HCT116 (cell line): ENCODE measurements around the gene LHX5. TPM values are rescaled to one million over a fixed set of nuclear protein-coding genes. Genes with fewer than 3 reads are reported as not detected.

Experiments
- ATAC-seq: fragments of 200-7000 bp; cut with Tn5 transposase; 2 replicates; pipeline ENCODE4 v1.9.1; 2020; ENCODE audit warnings: mild to moderate bottlenecking, moderate library complexity
- BruUV-seq: library from RNA; stranded (reverse); fragments of 400-500 nt; replicated peaks from 2 replicates; lab custom pipeline; 2021; lab: Mats Ljungman, UMichigan
- CTCF ChIA-PET: fragments of 300-600 bp; sonication (Branson Sonifier 250); formaldehyde crosslinking; loops from one replicate; lab custom pipeline; 2021; ENCODE audit warnings: antibody characterized with exemption; lab: Charles Lee
- POLR2A ChIA-PET: fragments of 300-600, 350-600 bp; sonication (Branson Sonifier 250); formaldehyde crosslinking; loops from one replicate; lab custom pipeline; 2021; ENCODE audit warnings: antibody characterized with exemption; lab: Charles Lee
- RAD21 ChIA-PET, 2 experiments: fragments of 300-600 bp; sonication (Branson Sonifier 250); formaldehyde crosslinking; loops; one replicate each; lab custom pipeline; 2023; ENCODE audit warnings: low total read pairs in 2 of 2; ENCODE audit not compliant: uncharacterized antibody in 2 of 2, unreplicated experiment in 2 of 2, low non-redundant PET in 1 of 2; lab: Charles Lee
- DNase-seq: peaks from one replicate; pipeline ENCODE4 v3.0.0-alpha.2; 2010; ENCODE audit warnings: low read depth, low spot score
- H2AFZ ChIP-seq: fragments of 200-600 bp; shearing (Covaris generic), sonication (generic); 2 replicates; pipeline ENCODE4 v1.6.1; 2017; ENCODE audit warnings: low read depth, mixed run types, mixed read lengths, antibody characterized with exemption, low read length; ENCODE audit not compliant: poor library complexity, severe bottlenecking
- H3K27ac ChIP-seq: 2 replicates; pipeline ENCODE4 v1.5.1; 2012; ENCODE audit warnings: low read depth, low read length
- H3K27me3 ChIP-seq: fragments of 200-600 bp; sonication (generic); 2 replicates; pipeline ENCODE4 v1.6.1; 2016; ENCODE audit warnings: mixed run types, low read length, mixed read lengths; ENCODE audit not compliant: insufficient read depth
- H3K36me3 ChIP-seq, 2 experiments: fragments of 200-500 bp in 1 of 2; fragments of 200-600 bp in 1 of 2; sonication (Bioruptor generic) in 1 of 2; sonication (generic) in 1 of 2; 2 replicates each; pipeline versions ENCODE4 v1.5.1 to v1.6.1; 2014 to 2016; ENCODE audit warnings: low read length in 2 of 2, inconsistent platforms in 1 of 2, mixed read lengths in 1 of 2, mixed run types in 1 of 2; ENCODE audit not compliant: insufficient read depth in 2 of 2, control insufficient read depth in 1 of 2
- H3K4me1 ChIP-seq, 2 experiments: fragments of 200-600 bp in 1 of 2; sonication (generic) in 1 of 2; 2 replicates each; pipeline versions ENCODE4 v1.5.1 to v1.6.1; 2012 to 2017; ENCODE audit warnings: low read length in 2 of 2, inconsistent platforms in 1 of 2, mild to moderate bottlenecking in 1 of 2, mixed read lengths in 1 of 2, mixed run types in 1 of 2, moderate library complexity in 1 of 2; ENCODE audit not compliant: insufficient read depth in 2 of 2, control insufficient read depth in 1 of 2
- H3K4me2 ChIP-seq: fragments of 200-600 bp; sonication (generic); 2 replicates; pipeline ENCODE4 v1.6.1; 2017; ENCODE audit warnings: mixed run types, low read length, mixed read lengths
- H3K4me3 ChIP-seq, 2 experiments: fragments of 200-600 bp in 1 of 2; sonication (generic) in 1 of 2; replicated peaks in 1 of 2; 2 replicates each; pipeline ENCODE4 v1.5.1; 2011 to 2016; ENCODE audit warnings: low read length in 2 of 2, control low read depth in 1 of 2, low read depth in 1 of 2, mild to moderate bottlenecking in 1 of 2, mixed read lengths in 1 of 2, mixed run types in 1 of 2
- H3K79me2 ChIP-seq: fragments of 200-600 bp; sonication (generic); 2 replicates; pipeline ENCODE4 v1.6.1; 2017; ENCODE audit warnings: mild to moderate bottlenecking, mixed run types, low read length, moderate library complexity, mixed read lengths; ENCODE audit not compliant: insufficient read depth
- H3K9ac ChIP-seq: fragments of 200-600 bp; sonication (generic); 2 replicates; pipeline ENCODE4 v1.6.1; 2016; ENCODE audit warnings: low read length, mixed read lengths
- H3K9me2 ChIP-seq: fragments of 200-600 bp; sonication (generic), shearing (Covaris generic); 2 replicates; pipeline ENCODE4 v1.6.1; 2017; ENCODE audit warnings: mixed run types, mild to moderate bottlenecking, moderate library complexity; ENCODE audit not compliant: insufficient read depth
- H3K9me3 ChIP-seq, 2 experiments: fragments of 200-500 bp in 1 of 2; fragments of 200-600 bp in 1 of 2; sonication (Bioruptor generic) in 1 of 2; sonication (generic) in 1 of 2; 2 replicates each; pipeline ENCODE4 v1.6.1; 2014 to 2017; ENCODE audit warnings: low read length in 2 of 2, mixed read lengths in 2 of 2, inconsistent platforms in 1 of 2, low read depth in 1 of 2, mild to moderate bottlenecking in 1 of 2, mixed run types in 1 of 2, moderate library complexity in 1 of 2; ENCODE audit not compliant: control insufficient read depth in 1 of 2, insufficient read depth in 1 of 2
- H4K20me1 ChIP-seq: fragments of 200-600 bp; sonication (generic), shearing (Covaris generic); 2 replicates; pipeline ENCODE4 v1.6.1; 2017; ENCODE audit warnings: mixed run types, mild to moderate bottlenecking, moderate library complexity; ENCODE audit not compliant: insufficient read depth
- CBX3 ChIP-seq: IDR thresholded peaks from 2 replicates; pipeline ENCODE4 v1.6.1; 2012; ENCODE audit warnings: low read depth
- CEBPB ChIP-seq: IDR thresholded peaks from 2 replicates; pipeline ENCODE4 v1.6.1; 2012; ENCODE audit warnings: low read depth
- CTCF ChIP-seq, 3 experiments: fragments of 200-600 bp in 1 of 3; sonication (generic) in 1 of 3; IDR thresholded peaks in 2 of 3; conservative IDR thresholded peaks in 1 of 3; 2 replicates each; pipeline ENCODE4 v1.5.1; 2012 to 2017; ENCODE audit warnings: low read depth in 2 of 3, low read length in 2 of 3, antibody characterized with exemption in 1 of 3, borderline replicate concordance in 1 of 3, control low read depth in 1 of 3, mild to moderate bottlenecking in 1 of 3, mixed read lengths in 1 of 3, mixed run types in 1 of 3, moderate library complexity in 1 of 3; ENCODE audit not compliant: insufficient read depth in 1 of 3
- EGR1 ChIP-seq: IDR thresholded peaks from 2 replicates; pipeline ENCODE4 v1.6.1; 2012; ENCODE audit warnings: low read depth
- ELF1 ChIP-seq: IDR thresholded peaks from 2 replicates; pipeline ENCODE4 v1.6.1; 2012; ENCODE audit warnings: low read depth, borderline replicate concordance
- EZH2 ChIP-seq: fragments of 200-600 bp; sonication (generic); IDR thresholded peaks from 2 replicates; pipeline ENCODE4 v1.6.1; 2017; ENCODE audit warnings: antibody characterized with exemption, mixed run types
- EZH2phosphoT487 ChIP-seq: fragments of 200-600 bp; IDR thresholded peaks from 2 replicates; pipeline ENCODE4 v1.6.1; 2018; ENCODE audit warnings: antibody characterized with exemption, borderline replicate concordance
- FOSL1 ChIP-seq: IDR thresholded peaks from 2 replicates; pipeline ENCODE4 v1.6.1; 2012; ENCODE audit warnings: low read depth
- JUND ChIP-seq: IDR thresholded peaks from 2 replicates; pipeline ENCODE4 v1.6.1; 2012
- POLR2AphosphoS5 ChIP-seq: IDR thresholded peaks from 2 replicates; pipeline ENCODE4 v1.6.1; 2011; ENCODE audit warnings: mild to moderate bottlenecking, low read depth, low read length, moderate library complexity
- RAD21 ChIP-seq: IDR thresholded peaks from 2 replicates; pipeline ENCODE4 v1.6.1; 2012; ENCODE audit warnings: low read depth, mild to moderate bottlenecking
- REST ChIP-seq: IDR thresholded peaks from 2 replicates; pipeline ENCODE4 v1.6.1; 2012; ENCODE audit warnings: low read depth
- SIN3A ChIP-seq: IDR thresholded peaks from 2 replicates; pipeline ENCODE4 v1.6.1; 2012; ENCODE audit warnings: low read depth
- SP1 ChIP-seq: IDR thresholded peaks from 2 replicates; pipeline ENCODE4 v1.6.1; 2012; ENCODE audit warnings: low read depth
- SRF ChIP-seq: IDR thresholded peaks from 2 replicates; pipeline ENCODE4 v1.6.1; 2012; ENCODE audit warnings: low read depth
- ZFX ChIP-seq: fragments of 450-650 bp; IDR thresholded peaks from 2 replicates; pipeline ENCODE4 v1.6.1; 2017
- ZNF274 ChIP-seq: fragments of 200-500 bp; sonication (Bioruptor generic); IDR thresholded peaks from 2 replicates; pipeline ENCODE4 v1.6.1; 2014; ENCODE audit warnings: mild to moderate bottlenecking, low read depth, low read length, inconsistent platforms
- intact Hi-C: fragments of 100-400 bp; cut with micrococcal nuclease; formaldehyde crosslinking; loops from 2 replicates; pipeline ENCODE4 v1.10.0; 2022
- total RNA-seq: library from RNA; stranded (reverse); gene quantifications from one replicate; pipeline ENCODE4 v1.2.1, GENCODE V29; 2021; ENCODE audit not compliant: unreplicated experiment
- TF ChIP-seq, protein P1 (sequence below): IDR thresholded peaks from 2 replicates; pipeline ENCODE4 v1.6.1; 2012
- TF ChIP-seq, protein P2 (sequence below): IDR thresholded peaks from 2 replicates; pipeline ENCODE4 v1.6.1; 2011; ENCODE audit warnings: mild to moderate bottlenecking, low read length, moderate library complexity; ENCODE audit not compliant: insufficient replicate concordance; ENCODE audit errors: extremely low read depth

LHX5 gene
- total RNA-seq, 1 experiment from 2014 or later, result 2.4 TPM

DNA sequence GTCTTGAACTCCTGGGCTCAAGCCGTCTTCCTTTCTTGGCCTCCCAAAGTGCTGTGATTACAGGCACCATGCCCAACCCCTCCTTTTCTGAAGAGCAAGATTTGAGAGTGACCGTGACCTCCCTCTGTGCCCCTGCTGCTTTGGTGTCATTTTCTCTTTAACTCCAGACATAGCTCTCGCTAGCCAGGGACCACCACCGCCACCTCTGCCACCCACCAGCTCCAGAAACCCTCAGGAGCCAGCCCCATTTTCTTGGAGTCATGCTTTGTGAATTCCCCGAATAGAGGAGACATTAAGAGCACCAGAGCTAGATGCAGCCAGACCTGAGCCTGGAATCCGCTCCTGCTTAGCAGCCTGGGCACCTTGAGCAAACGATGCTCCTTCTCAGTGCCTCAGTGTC, 31.3 kb downstream of the LHX5 start:
- TF ChIP-seq ZFX, result no peak
- no peak for TF ChIP-seq CBX3
- no peak for TF ChIP-seq EZH2phosphoT487
- TF ChIP-seq FOSL1, result no peak
- TF ChIP-seq, protein P1, sequence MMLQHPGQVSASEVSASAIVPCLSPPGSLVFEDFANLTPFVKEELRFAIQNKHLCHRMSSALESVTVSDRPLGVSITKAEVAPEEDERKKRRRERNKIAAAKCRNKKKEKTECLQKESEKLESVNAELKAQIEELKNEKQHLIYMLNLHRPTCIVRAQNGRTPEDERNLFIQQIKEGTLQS, result no peak
- no peak for TF ChIP-seq CTCF (IDR thresholded peaks at IDR 0.05 in 2 of 3, conservative IDR thresholded peaks at IDR 0.05 in 1 of 3; ENCODE audit: borderline replicate concordance in 1 of 3, insufficient read depth in 1 of 3, low read depth in 2 of 3, low read length in 2 of 3)
- no peak for TF ChIP-seq EZH2
- no peak for TF ChIP-seq SRF
- TF ChIP-seq EGR1, result no peak
- TF ChIP-seq CEBPB, result no peak
- TF ChIP-seq REST, result no peak
- TF ChIP-seq ELF1, result no peak
- TF ChIP-seq, protein P2, sequence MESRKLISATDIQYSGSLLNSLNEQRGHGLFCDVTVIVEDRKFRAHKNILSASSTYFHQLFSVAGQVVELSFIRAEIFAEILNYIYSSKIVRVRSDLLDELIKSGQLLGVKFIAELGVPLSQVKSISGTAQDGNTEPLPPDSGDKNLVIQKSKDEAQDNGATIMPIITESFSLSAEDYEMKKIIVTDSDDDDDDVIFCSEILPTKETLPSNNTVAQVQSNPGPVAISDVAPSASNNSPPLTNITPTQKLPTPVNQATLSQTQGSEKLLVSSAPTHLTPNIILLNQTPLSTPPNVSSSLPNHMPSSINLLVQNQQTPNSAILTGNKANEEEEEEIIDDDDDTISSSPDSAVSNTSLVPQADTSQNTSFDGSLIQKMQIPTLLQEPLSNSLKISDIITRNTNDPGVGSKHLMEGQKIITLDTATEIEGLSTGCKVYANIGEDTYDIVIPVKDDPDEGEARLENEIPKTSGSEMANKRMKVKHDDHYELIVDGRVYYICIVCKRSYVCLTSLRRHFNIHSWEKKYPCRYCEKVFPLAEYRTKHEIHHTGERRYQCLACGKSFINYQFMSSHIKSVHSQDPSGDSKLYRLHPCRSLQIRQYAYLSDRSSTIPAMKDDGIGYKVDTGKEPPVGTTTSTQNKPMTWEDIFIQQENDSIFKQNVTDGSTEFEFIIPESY, result no peak
- no peak for TF ChIP-seq ZNF274
- no peak for TF ChIP-seq POLR2AphosphoS5
- TF ChIP-seq JUND, result no peak
- TF ChIP-seq SIN3A, result no peak
- TF ChIP-seq RAD21, result no peak
- no peak for TF ChIP-seq SP1
- CTCF ChIA-PET, result interaction anchor here (1.4 to 1.6 kb wide), 2 partner anchors 15 to 21 kb away, joined by 3 to 5 read pairs; no protein-coding TSS in a partner anchor
- Histone ChIP-seq H3K9me2 (no peaks in the 10 kb centered on the region), H3K9ac (no peak overlapping the region), H4K20me1 (no peaks in the 10 kb centered on the region), H3K9me3 (no peaks in the 10 kb centered on the region), H3K4me1 (no peaks in the 10 kb centered on the region), H3K4me3 (no peak overlapping the region), H3K79me2 (no peaks in the 10 kb centered on the region), H3K27ac (no peak overlapping the region), H3K36me3 (no peaks in the 10 kb centered on the region), H3K4me2 (no peak overlapping the region), H2AFZ (no peak overlapping the region), H3K27me3 (no peaks in the 10 kb centered on the region)
- DNase-seq (no peak), ATAC-seq (no peak)
- POLR2A ChIA-PET, result no interaction called here
- BruUV-seq, result no TSS peak
- RAD21 ChIA-PET, result no interaction called here
- intact Hi-C loops, result no loop called here
